Measurements from ENCODE around the gene REXO1.
"Not testable (repeated sequence)": the region's sequence is repeated elsewhere in the genome, so short reads cannot be mapped to it uniquely, and the experiment has no call there.

REXO1 gene

GRCh38 chr19:1813192-1814182, 34.8 kb downstream of the REXO1 start:
- no peak for DNase-seq (ENCODE audit: low read depth)

- peak; percentile 80 for DNase-seq (ENCODE audit: low read depth)
Measured at GRCh38 chr19:1812426-1813191, 35.7 kb downstream of the REXO1 start.

GRCh38 chr19:1811942-1812425, 36.3 kb downstream of the REXO1 start, which contains the start of gene ATP8B3:
Gene ATP8B3 (minus strand): TSS chr19:1812276. CDS start chr19:1811736, 540 bp downstream.
- no peak for DNase-seq (ENCODE audit: low read depth)

GRCh38 chr19:1811472-1811894, 36.8 kb downstream of the REXO1 start:
- peak; percentile 35 for DNase-seq (ENCODE audit: low read depth)

GRCh38 chr19:1810439-1811160, 37.7 kb downstream of the REXO1 start:
- DNase-seq (ENCODE audit: low read depth): no peak

- no peak for DNase-seq (ENCODE audit: low read depth)
Measured at GRCh38 chr19:1809678-1810077, 38.6 kb downstream of the REXO1 start.

GRCh38 chr19:1808395-1808731, 39.9 kb downstream of the REXO1 start:
- DNase-seq (ENCODE audit: low read depth): no peak

GRCh38 chr19:1807695-1808394, 40.4 kb downstream of the REXO1 start:
- DNase-seq (ENCODE audit: low read depth): no peak

- no peak for DNase-seq (ENCODE audit: low read depth)
Measured at GRCh38 chr19:1807030-1807694, 41.1 kb downstream of the REXO1 start.

GRCh38 chr19:1806184-1807029, 41.9 kb downstream of the REXO1 start:
- DNase-seq (ENCODE audit: low read depth): no peak

GRCh38 chr19:1805401-1806183, 42.7 kb downstream of the REXO1 start:
- DNase-seq (ENCODE audit: low read depth): no peak

GRCh38 chr19:1804858-1805257, 43.4 kb downstream of the REXO1 start:
- DNase-seq (ENCODE audit: low read depth): no peak

- no peak for DNase-seq (ENCODE audit: low read depth)
Measured at GRCh38 chr19:1799695-1800342, 48.5 kb downstream of the REXO1 start.

GRCh38 chr19:1797313-1797712, 51.0 kb downstream of the REXO1 start:
- DNase-seq (ENCODE audit: low read depth): not testable (repeated sequence)

- DNase-seq (ENCODE audit: low read depth): no peak
Measured at GRCh38 chr19:1796395-1797142, 51.7 kb downstream of the REXO1 start.

GRCh38 chr19:1794424-1795172, 53.7 kb downstream of the REXO1 start:
- no peak for DNase-seq (ENCODE audit: low read depth)

GRCh38 chr19:1791879-1792278, 56.4 kb downstream of the REXO1 start:
- no peak for DNase-seq (ENCODE audit: low read depth)

Measured in GM04504 (cell line).